Middle frontal gyrus (tissue), 1 donor: ENCODE measurements around the gene CASQ1.

Experiments used
- DNase-seq: peaks from one replicate; pipeline ENCODE4 v3.0.0-alpha.2; 2015; ENCODE audit warnings: low spot score; ENCODE audit errors: extremely low spot score

Gene CASQ1

GRCh38 chr1:160205242-160206035 is 15.1 kb downstream of the CASQ1 start, which contains the start of gene PEA15:
Gene PEA15, plus strand, starts transcription at chr1:160205384. Its CDS starts 6,161 bp downstream, at chr1:160211545.
- no peak for DNase-seq

- no peak for DNase-seq
These were observed 15.6 kb downstream of the CASQ1 start for GRCh38 chr1:160206036-160206389.

- DNase-seq = no peak
These were observed 16.2 kb downstream of the CASQ1 start for GRCh38 chr1:160206421-160207117.

GRCh38 chr1:160207118-160207650 is 16.8 kb downstream of the CASQ1 start:
- DNase-seq = no peak

GRCh38 chr1:160207771-160208556 is 17.6 kb downstream of the CASQ1 start:
- no peak for DNase-seq

GRCh38 chr1:160208557-160209320 is 18.4 kb downstream of the CASQ1 start:
- DNase-seq = no peak

GRCh38 chr1:160209321-160210046 is 19.1 kb downstream of the CASQ1 start:
- no peak for DNase-seq

GRCh38 chr1:160210561-160210960 is 20.2 kb downstream of the CASQ1 start:
- no peak for DNase-seq

- DNase-seq = no peak
These were observed 20.8 kb downstream of the CASQ1 start for GRCh38 chr1:160211046-160211790.

GRCh38 chr1:160214481-160215140 is 24.2 kb downstream of the CASQ1 start:
- no peak for DNase-seq

GRCh38 chr1:160216301-160216700 is 25.9 kb downstream of the CASQ1 start:
- DNase-seq = no peak

GRCh38 chr1:160217481-160218051 is 27.2 kb downstream of the CASQ1 start:
- DNase-seq = no peak

- no peak for DNase-seq
These were observed 28.9 kb downstream of the CASQ1 start for GRCh38 chr1:160219062-160219929.

GRCh38 chr1:160220301-160220700 is 29.9 kb downstream of the CASQ1 start:
- no peak for DNase-seq

- no peak for DNase-seq
These were observed 30.7 kb downstream of the CASQ1 start for GRCh38 chr1:160221089-160221488.

- no peak for DNase-seq
These were observed 32.2 kb downstream of the CASQ1 start for GRCh38 chr1:160222546-160222945.

GRCh38 chr1:160224606-160225005 is 34.2 kb downstream of the CASQ1 start:
- no peak for DNase-seq

- DNase-seq = no peak
These were observed 35.0 kb downstream of the CASQ1 start for GRCh38 chr1:160225345-160225744.
